Right lobe of liver (tissue), 4 donors: ENCODE data around the gene SNX19.

Experiments used
- CTCF ChIP-seq, 4 donors: fragments of 200-600 bp in 3 of 4; fragments of 450-650 bp in 1 of 4; IDR thresholded peaks; one replicate each; pipeline versions ENCODE4 v1.5.1 to v1.8.0; 2016 to 2022; ENCODE audit warnings: antibody characterized with exemption in 4 of 4, mild to moderate bottlenecking in 2 of 4
- POLR2A ChIP-seq: fragments of 450-650 bp; IDR thresholded peaks from one replicate; pipeline ENCODE4 v1.6.1; 2017; ENCODE audit warnings: antibody characterized with exemption, mild to moderate bottlenecking
- donor health status: DM: no; HTN: no; CAD: no.
- donor health status: DM: no; HTN: no; CAD: no.
- donor health status: DM: no; HTN: yes; CAD: no.

GRCh38 chr11:130911306-130911705 is 5.0 kb downstream of the SNX19 start:
- TF ChIP-seq CTCF (IDR thresholded peaks at IDR 0.05) (no peak), POLR2A (no peak)
